ENCODE data around the gene GLCCI1. TPM values are rescaled to one million over a fixed set of nuclear protein-coding genes. Genes with fewer than 3 reads are reported as not detected.

The GLCCI1 gene
- polyA plus RNA-seq, 1 donor (not counting 4 experiments of a cell fraction or from before 2014, with no cell fraction given): 3.4 TPM

GRCh38 chr7:7923818-7924217 is 44.8 kb upstream of the GLCCI1 start:
- Histone ChIP-seq H3K79me2 (ENCODE audit: control insufficient read depth, insufficient read depth, low read length) (no peaks in the 10 kb centered on the region), H4K20me1 (ENCODE audit: control insufficient read depth, extremely low read depth, insufficient read depth, low read length) (no peaks in the 10 kb centered on the region), H3K4me1 (ENCODE audit: control insufficient read depth, extremely low read depth, insufficient read depth, low read length) (no peaks in the 10 kb centered on the region), H3K9ac (ENCODE audit: control insufficient read depth, extremely low read depth, insufficient read depth, low read length) (no peak overlapping the region), H3K36me3 (ENCODE audit: control insufficient read depth in 2 of 2, extremely low read depth in 1 of 2, insufficient read depth in 2 of 2, low read length in 2 of 2) (no peaks in the 10 kb centered on the region), H3K9me3 (ENCODE audit: control insufficient read depth, low read depth, low read length) (no peaks in the 10 kb centered on the region), H3K4me2 (ENCODE audit: control insufficient read depth, extremely low read depth, insufficient read depth, low read depth, low read length) (no peak overlapping the region), H3K27ac (ENCODE audit: control insufficient read depth, insufficient read depth, low read length) (no peak overlapping the region), H3K9me1 (ENCODE audit: control insufficient read depth, extremely low read depth, insufficient read depth, low read length) (no peaks in the 10 kb centered on the region), H3K27me3 (ENCODE audit: control insufficient read depth, extremely low read depth, insufficient read depth, low read length) (no peaks in the 10 kb centered on the region), H2AFZ (ENCODE audit: control insufficient read depth, low read length) (no peak overlapping the region), H3K4me3 (ENCODE audit: control insufficient read depth in 2 of 3, extremely low read depth in 1 of 3, insufficient read depth in 2 of 3, low read depth in 1 of 3, low read length in 3 of 3) (no peak overlapping the region)
- DNase-seq (ENCODE audit: low read depth, low spot score): no peak
- no peak for FAIRE-seq
- dilution Hi-C loops (cut with MboI; ENCODE audit: extremely low pct_ligation_motif_present, low sequenced_read_pairs): no loop called here
- TF ChIP-seq EZH2 (IDR thresholded peaks at IDR 0.05; ENCODE audit: low read length) (no peak), CTCF (optimal IDR thresholded peaks at IDR 0.05 in 1 of 3, IDR thresholded peaks at IDR 0.05 in 1 of 3, conservative IDR thresholded peaks at IDR 0.05 in 1 of 3; ENCODE audit: extremely low read depth in 1 of 3, insufficient read depth in 2 of 3, low read length in 3 of 3) (no peak)

GRCh38 chr7:7924303-7924702 is 44.3 kb upstream of the GLCCI1 start:
- Histone ChIP-seq H3K4me1 (ENCODE audit: control insufficient read depth, extremely low read depth, insufficient read depth, low read length) (no peaks in the 10 kb centered on the region), H4K20me1 (ENCODE audit: control insufficient read depth, extremely low read depth, insufficient read depth, low read length) (no peaks in the 10 kb centered on the region), H3K79me2 (ENCODE audit: control insufficient read depth, insufficient read depth, low read length) (no peaks in the 10 kb centered on the region), H3K4me2 (ENCODE audit: control insufficient read depth, extremely low read depth, insufficient read depth, low read depth, low read length) (no peak overlapping the region), H2AFZ (ENCODE audit: control insufficient read depth, low read length) (no peak overlapping the region), H3K9me1 (ENCODE audit: control insufficient read depth, extremely low read depth, insufficient read depth, low read length) (no peaks in the 10 kb centered on the region), H3K36me3 (ENCODE audit: control insufficient read depth in 2 of 2, extremely low read depth in 1 of 2, insufficient read depth in 2 of 2, low read length in 2 of 2) (no peaks in the 10 kb centered on the region), H3K9me3 (ENCODE audit: control insufficient read depth, low read depth, low read length) (no peaks in the 10 kb centered on the region), H3K4me3 (ENCODE audit: control insufficient read depth in 2 of 3, extremely low read depth in 1 of 3, insufficient read depth in 2 of 3, low read depth in 1 of 3, low read length in 3 of 3) (no peak overlapping the region), H3K9ac (ENCODE audit: control insufficient read depth, extremely low read depth, insufficient read depth, low read length) (no peak overlapping the region), H3K27me3 (ENCODE audit: control insufficient read depth, extremely low read depth, insufficient read depth, low read length) (no peaks in the 10 kb centered on the region), H3K27ac (ENCODE audit: control insufficient read depth, insufficient read depth, low read length) (no peak overlapping the region)
- no peak for TF ChIP-seq EZH2 (IDR thresholded peaks at IDR 0.05; ENCODE audit: low read length)
- TF ChIP-seq CTCF (optimal IDR thresholded peaks at IDR 0.05 in 1 of 3, IDR thresholded peaks at IDR 0.05 in 1 of 3, conservative IDR thresholded peaks at IDR 0.05 in 1 of 3; ENCODE audit: extremely low read depth in 1 of 3, insufficient read depth in 2 of 3, low read length in 3 of 3): no peak
- dilution Hi-C loops (cut with MboI; ENCODE audit: extremely low pct_ligation_motif_present, low sequenced_read_pairs): no loop called here
- FAIRE-seq (no peak), DNase-seq (ENCODE audit: low read depth, low spot score) (no peak)

Data from keratinocyte (primary cell).